NB4 (cell line): ENCODE data around the gene TBXAS1.
"Not testable (repeated sequence)": the region's sequence is repeated elsewhere in the genome, so short reads cannot be mapped to it uniquely, and the experiment has no call there.

Source experiments
- DNase-seq: peaks from one replicate; pipeline ENCODE4 v3.0.0; 2010; ENCODE audit warnings: low read depth
- H3K4me3 ChIP-seq: one replicate; pipeline ENCODE4 v1.5.1; 2011; ENCODE audit warnings: mild to moderate bottlenecking, low read depth, low read length, moderate library complexity
- CTCF ChIP-seq: IDR thresholded peaks from one replicate; pipeline ENCODE4 v1.5.1; 2012; ENCODE audit warnings: low read depth, low read length
- MAX ChIP-seq: IDR thresholded peaks from 2 replicates; pipeline ENCODE4 v1.6.1; 2011; ENCODE audit warnings: low read depth, low read length
- MYC ChIP-seq: IDR thresholded peaks from 2 replicates; pipeline ENCODE4 v1.6.1; 2011; ENCODE audit warnings: low read depth, low read length
- POLR2A ChIP-seq: IDR thresholded peaks from 2 replicates; pipeline ENCODE4 v1.6.1; 2011; ENCODE audit warnings: mild to moderate bottlenecking; ENCODE audit not compliant: insufficient read length; ENCODE audit errors: extremely low read depth

TBXAS1 gene

GRCh38 chr7:139828446-139828845 lies 618 bp upstream of the TBXAS1 start:
- peak overlapping the region; percentile 79 for H3K4me3 ChIP-seq
- TF ChIP-seq MYC (no peak), POLR2A (no peak), CTCF (no peak), MAX (no peak)
- DNase-seq, result peak; percentile 32

- peak overlapping the region; percentile 79 for H3K4me3 ChIP-seq
- peak; percentile 62 for DNase-seq
- no peak for TF ChIP-seq CTCF
- no peak for TF ChIP-seq POLR2A
- no peak for TF ChIP-seq MAX
- no peak for TF ChIP-seq MYC
Measured at GRCh38 chr7:139829775-139830117, 682 bp downstream of the TBXAS1 start.

- no peak for DNase-seq
- H3K4me3 ChIP-seq, result peak overlapping the region; percentile 79
- no peak for TF ChIP-seq MAX
- no peak for TF ChIP-seq MYC
- TF ChIP-seq CTCF, result no peak
- TF ChIP-seq POLR2A, result no peak
Measured at GRCh38 chr7:139830292-139830691, 1.2 kb downstream of the TBXAS1 start.

- peak; percentile 36 for DNase-seq
Measured at GRCh38 chr7:139830782-139831501, 1.9 kb downstream of the TBXAS1 start.

GRCh38 chr7:139835848-139836247 lies 6.8 kb downstream of the TBXAS1 start:
- DNase-seq, H3K4me3 ChIP-seq: not testable (repeated sequence)

More at GRCh38 chr7:139830782-139831501, 1.9 kb downstream of the TBXAS1 start:
- TF ChIP-seq POLR2A, result no peak
- TF ChIP-seq MAX, result no peak
- TF ChIP-seq MYC, result no peak
- no peak for TF ChIP-seq CTCF
- H3K4me3 ChIP-seq, result peak overlapping the region; percentile 79

- not testable (repeated sequence) for H3K4me3 ChIP-seq, DNase-seq
Measured at GRCh38 chr7:139837291-139837690, 8.2 kb downstream of the TBXAS1 start.

GRCh38 chr7:139838276-139838675 lies 9.2 kb downstream of the TBXAS1 start:
- TF ChIP-seq MAX, result no peak
- TF ChIP-seq POLR2A, result no peak
- TF ChIP-seq CTCF, result no peak
- TF ChIP-seq MYC, result no peak
- DNase-seq, result no peak
- H3K4me3 ChIP-seq, result no peak overlapping the region
